DND-41 (cell line): ENCODE measurements around the gene CD177.
"Not testable (repeated sequence)": the region's sequence is repeated elsewhere in the genome, so short reads cannot be mapped to it uniquely, and the experiment has no call there.

ENCODE experiments used
- ATAC-seq: fragments of 200-7000 bp; cut with Tn5 transposase; 3 replicates; pipeline ENCODE4 v1.9.1; 2021; ENCODE audit warnings: low read depth; ENCODE audit not compliant: insufficient read depth
- DNase-seq: peaks from one replicate; pipeline ENCODE4 v3.0.0-alpha.2; 2020
- H2AFZ ChIP-seq: 2 replicates; pipeline ENCODE4 v1.6.0; 2012; ENCODE audit warnings: low read depth, low read length
- H3K27ac ChIP-seq: 2 replicates; pipeline ENCODE4 v1.5.1; 2012; ENCODE audit warnings: low read length, inconsistent platforms
- H3K27me3 ChIP-seq: fragments of 200-600 bp; sonication (generic); 2 replicates; pipeline ENCODE4 v1.6.0; 2012; ENCODE audit warnings: low read length, mild to moderate bottlenecking, inconsistent platforms; ENCODE audit not compliant: insufficient read depth, poor library complexity
- H3K36me3 ChIP-seq: 2 replicates; pipeline ENCODE4 v1.5.1; 2012; ENCODE audit warnings: low read length, inconsistent platforms; ENCODE audit not compliant: insufficient read depth
- H3K4me1 ChIP-seq: 2 replicates; pipeline ENCODE4 v1.5.1; 2012; ENCODE audit warnings: mild to moderate bottlenecking, low read length; ENCODE audit not compliant: insufficient read depth
- H3K4me2 ChIP-seq: 2 replicates; pipeline ENCODE4 v1.6.0; 2012; ENCODE audit warnings: mild to moderate bottlenecking, moderate library complexity, low read length, inconsistent platforms; ENCODE audit not compliant: insufficient read depth
- H3K4me3 ChIP-seq, 2 experiments: fragments of 200-600 bp in 1 of 2; shearing (Covaris generic) in 1 of 2; 2 replicates each; pipeline ENCODE4 v1.5.1; 2012 to 2016; ENCODE audit warnings: inconsistent platforms in 2 of 2, low read length in 2 of 2, mild to moderate bottlenecking in 2 of 2, low read depth in 1 of 2, moderate library complexity in 1 of 2
- H3K79me2 ChIP-seq: 2 replicates; pipeline ENCODE4 v1.6.0; 2012; ENCODE audit warnings: low read length, inconsistent platforms; ENCODE audit not compliant: insufficient read depth
- H3K9ac ChIP-seq: 2 replicates; pipeline ENCODE4 v1.6.0; 2012; ENCODE audit warnings: low read depth, mild to moderate bottlenecking, inconsistent platforms, low read length, moderate library complexity
- H3K9me3 ChIP-seq: 2 replicates; pipeline ENCODE4 v1.5.1; 2012; ENCODE audit warnings: low read length, moderate library complexity, mild to moderate bottlenecking, inconsistent platforms; ENCODE audit not compliant: insufficient read depth, severe bottlenecking
- H4K20me1 ChIP-seq: 2 replicates; pipeline ENCODE4 v1.6.0; 2012; ENCODE audit warnings: low read length; ENCODE audit not compliant: insufficient read depth
- CTCF ChIP-seq: IDR thresholded peaks from 2 replicates; pipeline ENCODE4 v1.5.1; 2012; ENCODE audit warnings: borderline replicate concordance, low read length, moderate library complexity, mild to moderate bottlenecking; ENCODE audit not compliant: poor library complexity, severe bottlenecking; ENCODE audit errors: extremely low read depth
- EZH2 ChIP-seq: IDR thresholded peaks from 3 replicates; pipeline ENCODE4 v1.6.1; 2012; ENCODE audit warnings: borderline replicate concordance, low read depth, mild to moderate bottlenecking, moderate library complexity, low read length, inconsistent platforms; ENCODE audit not compliant: severe bottlenecking

Gene CD177

DNA sequence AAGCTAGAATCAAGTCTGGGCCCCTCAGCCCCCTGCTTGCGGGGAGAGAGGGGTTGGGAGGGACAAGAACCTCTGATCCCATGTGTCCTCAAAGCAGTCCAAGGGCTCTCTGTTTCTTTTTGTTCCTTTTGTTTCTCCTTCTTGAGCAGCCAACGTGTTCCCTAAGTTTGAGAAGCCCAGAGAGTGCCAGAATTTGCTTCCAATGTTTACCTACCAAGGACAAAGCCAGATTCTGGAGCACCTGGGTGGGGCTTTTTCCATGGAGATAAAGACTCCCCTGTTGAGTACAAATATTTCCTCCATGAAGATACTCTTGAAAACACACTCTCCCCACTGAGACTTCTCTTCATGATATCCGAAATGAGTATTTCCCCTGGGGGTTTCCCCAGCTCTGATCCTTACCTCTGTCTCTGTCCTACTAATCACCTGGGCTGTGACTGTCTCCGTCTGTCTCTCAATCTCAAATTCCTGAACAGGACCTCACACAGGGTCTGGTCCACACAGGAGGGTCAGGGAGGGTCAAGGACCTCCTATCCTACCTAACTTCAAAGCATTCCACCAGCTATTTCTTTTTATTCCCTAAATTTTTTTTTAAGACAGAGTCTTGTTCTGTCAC, 27.4 kb downstream of the CD177 start:
- H3K9ac ChIP-seq: no peak overlapping the region
- TF ChIP-seq CTCF: no peak
- no peak for TF ChIP-seq EZH2
- H3K4me1 ChIP-seq: no peaks in the 10 kb centered on the region
- no peaks in the 10 kb centered on the region for H4K20me1 ChIP-seq
- H3K4me3 ChIP-seq: no peak overlapping the region
- DNase-seq (no peak), ATAC-seq (no peak)
- H3K27me3 ChIP-seq: no peaks in the 10 kb centered on the region
- no peaks in the 10 kb centered on the region for H3K79me2 ChIP-seq
- no peak overlapping the region for H3K27ac ChIP-seq
- H2AFZ ChIP-seq: no peak overlapping the region
- H3K4me2 ChIP-seq: no peak overlapping the region
- no peaks in the 10 kb centered on the region for H3K9me3 ChIP-seq
- no peaks in the 10 kb centered on the region for H3K36me3 ChIP-seq

DNA sequence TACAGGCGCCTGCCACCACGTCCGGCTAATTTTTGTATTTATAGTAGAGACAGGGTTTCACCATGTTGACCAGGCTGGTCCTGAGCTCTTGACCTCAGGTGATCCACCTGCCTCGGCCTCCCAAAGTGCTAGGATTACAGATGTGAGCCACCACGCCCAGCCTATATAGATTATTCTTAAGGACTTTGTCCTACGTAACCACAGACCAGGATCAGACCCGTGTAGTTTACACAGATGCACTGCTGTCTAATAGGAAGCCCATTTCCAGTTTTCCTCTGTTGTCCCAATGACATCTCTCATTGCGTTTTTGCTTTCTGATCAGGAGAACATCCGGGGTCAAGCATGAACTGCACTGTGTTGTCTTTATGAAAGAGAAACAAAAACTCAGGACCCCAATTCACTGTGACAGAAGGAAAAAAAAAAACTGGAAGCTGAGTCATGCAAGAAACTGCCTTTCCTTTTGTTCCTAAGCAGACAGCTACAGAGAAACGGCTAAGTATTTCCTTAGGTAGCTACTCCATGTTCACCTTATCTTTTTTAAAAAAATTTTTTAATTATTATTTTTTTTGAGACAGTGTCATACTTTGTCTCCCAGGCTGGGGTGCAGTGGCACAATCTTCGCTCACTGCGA, 29.2 kb downstream of the CD177 start:
- ATAC-seq, H3K9me3 ChIP-seq, DNase-seq, H3K27me3 ChIP-seq, H3K4me2 ChIP-seq, H3K27ac ChIP-seq, H2AFZ ChIP-seq, H3K79me2 ChIP-seq, H3K4me3 ChIP-seq, H3K36me3 ChIP-seq, H3K4me1 ChIP-seq, H3K9ac ChIP-seq, H4K20me1 ChIP-seq: not testable (repeated sequence)

GRCh38 chr19:43383254-43383653, 29.8 kb downstream of the CD177 start:
- H3K9ac ChIP-seq, ATAC-seq, H3K4me1 ChIP-seq, H4K20me1 ChIP-seq, H3K27me3 ChIP-seq, DNase-seq, H2AFZ ChIP-seq, H3K36me3 ChIP-seq, H3K4me3 ChIP-seq, H3K4me2 ChIP-seq, H3K27ac ChIP-seq, H3K79me2 ChIP-seq, H3K9me3 ChIP-seq: not testable (repeated sequence)

- H3K27ac ChIP-seq, H2AFZ ChIP-seq, H3K9ac ChIP-seq, H3K4me3 ChIP-seq, H4K20me1 ChIP-seq, H3K4me1 ChIP-seq, H3K27me3 ChIP-seq, H3K9me3 ChIP-seq, H3K4me2 ChIP-seq, H3K79me2 ChIP-seq, H3K36me3 ChIP-seq, DNase-seq, ATAC-seq: not testable (repeated sequence)
Measured at GRCh38 chr19:43383759-43384158, 30.3 kb downstream of the CD177 start.

DNA sequence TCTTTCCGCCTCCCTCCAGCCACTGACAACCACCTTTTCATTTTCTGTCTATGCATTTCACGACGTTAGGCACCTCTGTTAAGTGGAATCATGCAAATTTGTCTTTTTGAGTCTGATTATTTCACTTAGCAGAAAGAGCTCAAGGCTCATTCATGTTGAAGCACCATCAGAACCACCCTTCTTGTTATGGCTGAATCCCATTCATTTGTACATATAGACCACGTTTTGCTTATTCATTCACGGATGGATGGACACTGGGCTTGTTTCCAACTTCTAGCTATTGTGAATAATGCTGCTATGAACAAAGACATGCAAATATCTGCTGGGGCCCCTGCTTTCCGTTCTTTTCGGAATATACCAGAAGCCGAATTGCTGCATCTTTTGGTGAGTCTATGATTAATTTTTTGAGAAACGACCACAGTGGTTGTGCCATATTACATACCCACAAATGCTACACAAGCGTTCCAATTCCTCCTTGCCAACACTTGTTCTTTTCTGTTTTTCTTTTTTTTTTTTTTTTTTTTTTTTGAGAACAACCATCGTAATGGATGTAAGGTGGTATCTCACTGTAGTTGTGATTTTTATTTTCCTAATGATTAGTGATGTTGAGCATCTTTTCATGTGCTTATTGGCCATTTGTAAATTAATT, 37.5 kb downstream of the CD177 start:
- H3K4me3 ChIP-seq, H4K20me1 ChIP-seq, H3K27ac ChIP-seq, H2AFZ ChIP-seq, H3K36me3 ChIP-seq, H3K79me2 ChIP-seq, H3K4me1 ChIP-seq, ATAC-seq, H3K4me2 ChIP-seq, H3K9me3 ChIP-seq, DNase-seq, H3K27me3 ChIP-seq, H3K9ac ChIP-seq: not testable (repeated sequence)

GRCh38 chr19:43391552-43391935, 38.1 kb downstream of the CD177 start:
- H3K4me2 ChIP-seq, H3K4me3 ChIP-seq, H4K20me1 ChIP-seq, H3K36me3 ChIP-seq, DNase-seq, H3K27me3 ChIP-seq, H3K79me2 ChIP-seq, H3K9ac ChIP-seq, H3K4me1 ChIP-seq, H2AFZ ChIP-seq, ATAC-seq, H3K9me3 ChIP-seq, H3K27ac ChIP-seq: not testable (repeated sequence)

GRCh38 chr19:43393501-43393900, 40.0 kb downstream of the CD177 start:
- H3K79me2 ChIP-seq, H4K20me1 ChIP-seq, H3K9ac ChIP-seq, ATAC-seq, H3K27me3 ChIP-seq, H3K4me2 ChIP-seq, H2AFZ ChIP-seq, H3K4me3 ChIP-seq, H3K4me1 ChIP-seq, H3K27ac ChIP-seq, DNase-seq, H3K36me3 ChIP-seq, H3K9me3 ChIP-seq: not testable (repeated sequence)
